CD4-positive, alpha-beta T cell treated with Interleukin-10 for 1 hour (primary cell): ENCODE results near the gene UCP3.

Experiments used
- DNase-seq: peaks from one replicate; pipeline ENCODE4 v3.0.0-alpha.2; 2020

UCP3 gene

DNA sequence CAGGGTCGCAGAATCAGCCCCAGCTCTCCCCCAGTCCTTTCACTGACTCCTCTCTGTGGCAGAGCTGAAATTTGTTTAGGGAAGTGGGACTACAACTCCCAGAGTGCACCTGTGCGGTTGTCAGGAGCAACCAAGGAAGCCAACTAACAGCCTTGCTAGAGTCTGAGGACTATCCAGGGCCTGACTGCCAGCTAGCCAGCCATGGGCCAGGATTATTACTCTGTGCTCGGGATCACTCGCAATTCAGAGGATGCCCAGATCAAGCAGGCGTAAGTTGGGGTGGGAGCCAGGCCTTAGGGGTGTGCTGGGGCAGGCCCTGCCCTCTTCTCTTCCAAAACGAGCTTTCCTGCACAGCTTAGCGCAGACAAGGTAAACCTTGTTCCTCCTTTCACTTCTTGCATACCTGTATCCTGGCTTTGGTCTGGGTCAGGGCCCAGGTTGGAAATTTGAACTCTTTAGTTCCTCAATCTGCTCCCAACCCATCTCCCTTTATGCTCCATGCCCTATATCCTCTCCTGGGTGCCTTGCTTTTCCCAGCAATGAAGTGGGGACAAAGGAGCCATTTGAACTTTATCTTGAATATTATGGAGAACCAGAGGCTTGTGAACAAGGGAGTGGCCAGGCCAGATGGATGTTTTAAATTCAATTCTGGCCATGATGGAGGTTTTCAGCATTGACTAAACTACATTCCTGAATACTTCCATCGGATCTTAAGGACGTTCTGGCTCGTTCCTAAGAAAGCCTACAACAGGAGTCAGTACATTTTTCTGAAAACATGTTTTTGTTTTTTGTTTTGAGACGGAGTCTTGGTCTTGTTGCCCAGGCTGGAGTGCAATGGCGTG, 57.8 kb downstream of the UCP3 start, which contains the start of gene DNAJB13:
DNAJB13 (plus strand) TSS at position 158 of the 842 bp plus-strand sequence; CDS start at position 202, 44 bp downstream.
- DNase-seq: no peak
